IMR-90 (cell line): Measurements from ENCODE around the gene PCDHB6. TPM values are rescaled to one million over a fixed set of nuclear protein-coding genes. Genes with fewer than 3 reads are reported as not detected.
"Not testable (repeated sequence)": the region's sequence is repeated elsewhere in the genome, so short reads cannot be mapped to it uniquely, and the experiment has no call there.

ENCODE experiments used
- ATAC-seq: fragments of 200-7000 bp; cut with Tn5 transposase; 2 replicates; pipeline ENCODE4 v1.9.1; 2020; ENCODE audit warnings: low read depth, mild to moderate bottlenecking, moderate library complexity
- BruUV-seq: library from RNA; stranded (reverse); fragments of 400-500 nt; replicated peaks from 2 replicates; lab custom pipeline; 2021; lab: Mats Ljungman, UMichigan
- CTCF ChIA-PET: fragments of 300-600 bp; formaldehyde crosslinking; extraction: SDS; loops from one replicate; lab custom pipeline; 2021; ENCODE audit warnings: antibody characterized with exemption; lab: Yijun Ruan, JAX
- POLR2A ChIA-PET: fragments of 300-600 bp; sonication (Branson Sonifier 250); formaldehyde crosslinking; loops from one replicate; lab custom pipeline; 2022; ENCODE audit warnings: antibody characterized with exemption; ENCODE audit not compliant: unreplicated experiment; lab: Charles Lee
- DNase-seq: peaks from one replicate; pipeline ENCODE4 v3.0.0; 2013
- H2AFZ ChIP-seq: replicated peaks from 2 replicates; pipeline ENCODE3; 2013; ENCODE audit warnings: low read length, mild to moderate bottlenecking; ENCODE audit not compliant: poor library complexity
- H2AK5ac ChIP-seq: 2 replicates; pipeline ENCODE4 v1.6.1; 2013; ENCODE audit warnings: low read depth, low read length, inconsistent platforms
- H2AK9ac ChIP-seq: replicated peaks from 2 replicates; pipeline ENCODE3; 2013; ENCODE audit warnings: mild to moderate bottlenecking, low read depth, low read length, moderate library complexity; ENCODE audit not compliant: poor library complexity
- H2BK120ac ChIP-seq: 2 replicates; pipeline ENCODE4 v1.6.1; 2013; ENCODE audit warnings: low read depth, low read length, inconsistent platforms
- H2BK15ac ChIP-seq: 3 replicates; pipeline ENCODE4 v1.6.1; 2013; ENCODE audit warnings: low read depth, low read length, inconsistent platforms
- H2BK20ac ChIP-seq: 2 replicates; pipeline ENCODE4 v1.6.1; 2013; ENCODE audit warnings: low read depth, mild to moderate bottlenecking, inconsistent platforms, low read length, moderate library complexity
- H2BK5ac ChIP-seq: 2 replicates; pipeline ENCODE4 v1.6.1; 2013; ENCODE audit warnings: mild to moderate bottlenecking, low read depth, low read length, inconsistent platforms; ENCODE audit not compliant: poor library complexity, severe bottlenecking
- H3K14ac ChIP-seq: replicated peaks from 2 replicates; pipeline ENCODE4 v1.6.1; 2013; ENCODE audit warnings: low read depth, low read length, inconsistent platforms
- H3K18ac ChIP-seq: 2 replicates; pipeline ENCODE4 v1.6.1; 2013; ENCODE audit warnings: low read depth, low read length, control low read depth
- H3K23ac ChIP-seq: 2 replicates; pipeline ENCODE4 v1.6.1; 2013; ENCODE audit warnings: low read depth, low read length, inconsistent platforms
- H3K27ac ChIP-seq: 2 replicates; pipeline ENCODE4 v1.5.1; 2013; ENCODE audit warnings: mild to moderate bottlenecking, control low read depth, low read length; ENCODE audit not compliant: insufficient read depth
- H3K27me3 ChIP-seq: 2 replicates; pipeline ENCODE4 v1.6.1; 2013; ENCODE audit warnings: low read length; ENCODE audit not compliant: control insufficient read depth, insufficient read depth
- H3K36me3 ChIP-seq: 2 replicates; pipeline ENCODE4 v1.6.1; 2013; ENCODE audit warnings: low read length, mixed read lengths; ENCODE audit not compliant: control insufficient read depth, insufficient read depth
- H3K4ac ChIP-seq: 2 replicates; pipeline ENCODE4 v1.6.1; 2013; ENCODE audit warnings: low read depth, low read length, inconsistent platforms
- H3K4me1 ChIP-seq: 2 replicates; pipeline ENCODE4 v1.6.1; 2013; ENCODE audit warnings: low read length, mixed read lengths; ENCODE audit not compliant: control insufficient read depth, insufficient read depth
- H3K4me2 ChIP-seq: 2 replicates; pipeline ENCODE4 v1.6.1; 2013; ENCODE audit warnings: low read depth, mild to moderate bottlenecking, control low read depth, low read length, moderate library complexity
- H3K4me3 ChIP-seq: 2 replicates; pipeline ENCODE4 v1.5.1; 2013; ENCODE audit warnings: low read depth, mild to moderate bottlenecking, control low read depth, low read length, moderate library complexity; ENCODE audit not compliant: insufficient read depth
- H3K56ac ChIP-seq: 2 replicates; pipeline ENCODE4 v1.6.1; 2013; ENCODE audit warnings: low read length, inconsistent platforms; ENCODE audit not compliant: insufficient read depth; ENCODE audit errors: extremely low read depth
- H3K79me1 ChIP-seq, 2 experiments: 2 replicates each; pipeline ENCODE4 v1.6.1; 2013; ENCODE audit warnings: low read length in 2 of 2, inconsistent platforms in 1 of 2, low read depth in 1 of 2
- H3K9ac ChIP-seq: 2 replicates; pipeline ENCODE4 v1.6.1; 2013; ENCODE audit warnings: low read depth, low read length, control low read depth
- H3K9me1 ChIP-seq: 2 replicates; pipeline ENCODE4 v1.6.1; 2013; ENCODE audit warnings: low read length, inconsistent platforms; ENCODE audit not compliant: insufficient read depth
- H3K9me3 ChIP-seq: 2 replicates; pipeline ENCODE4 v1.6.1; 2013; ENCODE audit warnings: low read length; ENCODE audit not compliant: control insufficient read depth, insufficient read depth
- H4K20me1 ChIP-seq: 2 replicates; pipeline ENCODE4 v1.6.1; 2013; ENCODE audit warnings: low read length, inconsistent platforms; ENCODE audit not compliant: insufficient read depth
- H4K5ac ChIP-seq: 2 replicates; pipeline ENCODE4 v1.6.1; 2013; ENCODE audit warnings: mild to moderate bottlenecking, low read depth, low read length, control low read depth
- H4K8ac ChIP-seq, 2 experiments: 2 replicates each; pipeline ENCODE4 v1.6.1; 2013; ENCODE audit warnings: low read depth in 2 of 2, low read length in 2 of 2, control low read depth in 1 of 2, inconsistent platforms in 1 of 2
- H4K91ac ChIP-seq: 2 replicates; pipeline ENCODE4 v1.6.1; 2013; ENCODE audit warnings: low read depth, low read length, inconsistent platforms; ENCODE audit not compliant: insufficient read depth
- whole genome bisulfite sequencing, 2 experiments: methylation state at CpG; one replicate each; pipeline versions ENCODE4 v1.1.5 to v1.1.7; 2013; ENCODE audit warnings: missing lambda C conversion rate in 2 of 2; ENCODE audit not compliant: insufficient read length in 1 of 2; ENCODE audit errors: extremely low coverage in 2 of 2; 5-methylcytosine and 5-hydroxymethylcytosine counted together
- dilution Hi-C: fragments of 300-500 bp; cut with HindIII; formaldehyde crosslinking; loops from one replicate; pipeline ENCODE4 v1.14.3; 2018; ENCODE audit warnings: low sequenced_read_pairs; ENCODE audit not compliant: unreplicated experiment
- in situ Hi-C: fragments of 300-500 bp; cut with MboI; formaldehyde crosslinking; loops from 3 replicates; pipeline ENCODE4 v1.14.3; 2019; ENCODE audit warnings: low sequenced_read_pairs, inconsistent platforms, mixed read lengths
- intact Hi-C: fragments of 100-400 bp; cut with micrococcal nuclease; formaldehyde crosslinking; loops from 2 replicates; pipeline ENCODE4 v1.10.0; 2022
- polyA plus RNA-seq, 3 experiments: library from polyadenylated mRNA; depleted of rRNA; stranded (reverse); fragments of >200 nt; gene quantifications; 2 replicates each; pipeline ENCODE4 v1.2.3, GENCODE V29; 2012; ENCODE audit warnings: low replicate concordance in 1 of 3
- total RNA-seq: library from RNA; depleted of rRNA; stranded (reverse); fragments of >200 nt; gene quantifications from 2 replicates; pipeline ENCODE4 v1.2.3, GENCODE V29; 2012

Gene PCDHB6
- total and polyA plus RNA-seq, 2 of the 4 experiments (the other 2 are of a cell fraction), result under 0.01 to 0.07 TPM

DNA sequence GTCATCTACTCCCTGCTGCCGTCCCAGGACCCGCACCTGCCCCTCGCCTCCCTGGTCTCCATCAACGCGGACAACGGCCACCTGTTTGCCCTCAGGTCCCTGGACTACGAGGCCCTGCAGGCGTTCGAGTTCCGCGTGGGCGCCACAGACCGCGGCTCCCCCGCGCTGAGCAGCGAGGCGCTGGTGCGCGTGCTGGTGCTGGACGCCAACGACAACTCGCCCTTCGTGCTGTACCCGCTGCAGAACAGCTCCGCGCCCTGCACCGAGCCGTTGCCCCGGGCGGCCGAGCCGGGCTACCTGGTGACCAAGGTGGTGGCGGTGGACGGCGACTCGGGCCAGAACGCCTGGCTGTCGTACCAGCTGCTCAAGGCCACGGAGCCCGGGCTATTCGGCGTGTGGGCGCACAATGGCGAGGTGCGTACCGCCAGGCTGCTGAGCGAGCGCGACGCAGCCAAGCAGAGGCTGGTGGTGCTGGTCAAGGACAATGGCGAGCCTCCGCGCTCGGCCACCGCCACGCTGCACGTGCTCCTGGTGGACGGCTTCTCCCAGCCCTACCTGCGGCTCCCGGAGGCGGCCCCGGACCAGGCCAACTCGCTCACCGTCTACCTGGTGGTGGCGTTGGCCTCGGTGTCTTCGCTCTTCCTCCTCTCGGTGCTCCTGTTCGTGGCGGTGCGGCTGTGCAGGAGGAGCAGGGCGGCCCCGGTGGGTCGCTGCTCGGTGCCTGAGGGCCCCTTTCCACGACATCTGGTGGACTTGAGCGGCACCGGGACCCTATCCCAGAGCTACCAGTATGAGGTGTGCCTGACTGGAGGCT lies 24.6 kb downstream of the PCDHB6 start:
- peaks cover 15% of the 10 kb centered on the region; the same call in 1 of the 2 replicates for H3K9me3 ChIP-seq
- H4K8ac ChIP-seq, H2BK20ac ChIP-seq, dilution Hi-C loops, H3K4me2 ChIP-seq, H3K23ac ChIP-seq, H2BK5ac ChIP-seq, H4K91ac ChIP-seq, ATAC-seq, H3K4me3 ChIP-seq, POLR2A ChIA-PET, H3K14ac ChIP-seq, H3K9me1 ChIP-seq, intact Hi-C loops, H2AFZ ChIP-seq, H2AK5ac ChIP-seq, CTCF ChIA-PET, H3K4me1 ChIP-seq, H3K18ac ChIP-seq, BruUV-seq, H2BK120ac ChIP-seq, H3K27me3 ChIP-seq, H3K27ac ChIP-seq, H3K9ac ChIP-seq, H3K36me3 ChIP-seq, H4K20me1 ChIP-seq, in situ Hi-C loops, H4K5ac ChIP-seq, H3K56ac ChIP-seq, DNase-seq, H3K4ac ChIP-seq, H2BK15ac ChIP-seq, H3K79me1 ChIP-seq, H2AK9ac ChIP-seq: not testable (repeated sequence)
- WGBS, 2 experiments, result 50% methylated on average over 25 of the region's 79 CpGs; no CpG with 5 or more reads in 1 of the 2 experiments
